ENCODE measurements around the gene ZSCAN31. TPM values are rescaled to one million over a fixed set of nuclear protein-coding genes. Genes with fewer than 3 reads are reported as not detected.

The ZSCAN31 gene
- total RNA-seq, 4 donors from 2014 or later = 9.0 to 28.3 (median 17.0) TPM

DNA sequence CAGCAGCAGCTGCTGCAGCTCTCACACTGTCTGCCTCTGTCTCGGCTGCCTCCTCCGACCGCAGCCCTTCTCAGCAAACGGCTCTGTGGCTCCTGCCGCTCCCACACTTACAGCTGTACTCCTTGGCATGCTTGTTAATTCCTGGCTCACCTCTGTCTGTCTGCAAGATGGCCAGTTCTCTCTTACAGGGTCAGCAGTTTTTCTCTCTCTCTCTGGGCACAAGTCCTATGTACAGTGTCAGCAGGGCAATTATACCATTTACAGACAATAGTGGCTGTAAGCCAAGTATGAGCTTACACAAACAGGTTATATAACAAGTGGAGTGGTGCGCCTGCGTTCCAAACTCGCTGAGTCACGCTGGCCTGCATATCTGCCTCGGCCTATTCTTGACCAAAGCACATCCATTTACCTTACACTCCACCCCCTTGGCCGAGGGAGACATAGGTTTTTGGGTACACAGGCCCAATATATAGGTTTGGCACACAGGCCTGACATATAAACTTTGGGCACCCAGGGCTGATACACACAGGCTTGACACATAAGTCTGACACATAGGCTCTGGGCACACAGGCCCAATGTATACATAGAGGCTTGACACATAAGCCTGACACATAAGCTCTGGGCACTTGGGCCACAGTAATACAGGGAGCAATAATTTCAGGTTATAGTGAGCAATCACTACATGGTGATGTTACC, 18.2 kb upstream of the ZSCAN31 start:
- WGBS, 2 donors (ENCODE audit: low coverage in 1 of 2) = 73 to 89% methylated on average over 5 to 11 of the region's 11 CpGs
- in situ Hi-C loops (cut with MboI; ENCODE audit: low pct_ligation_motif_present in 1 of 4, low pct_unique_long_range_greater_than_20kb in 1 of 4, low sequenced_read_pairs in 3 of 4) = loop anchor here (5.0 to 25.0 kb wide), 6 partner anchors 92 to 1167 kb away; partner anchors contain the start of genes ZKSCAN8 (in 2 of the 4), NKAPL (in 1 of the 4), OR2B2 (in 1 of the 4) and ZKSCAN4 (in 1 of the 4)
- intact Hi-C loops (cut with DNase I; ENCODE audit: low total_unique reads) = loop anchor here (10.0 kb wide), 1 partner anchor 219 kb away; no protein-coding TSS in a partner anchor
- Histone ChIP-seq H3K4me3 (no peak overlapping the region), H3K36me3 (no peaks in the 10 kb centered on the region), H3K27me3 (no peaks in the 10 kb centered on the region), H3K4me1 (peaks cover 22 to 36% (median 31%) of the 10 kb centered on the region in 4 donors), H3K27ac (peak overlapping the region; percentile 86 to 94 (median 90)), H3K9me3 (no peaks in the 10 kb centered on the region)
- TF ChIP-seq EP300 (IDR thresholded peaks at IDR 0.05; ENCODE audit: low read depth) (no peak), POLR2AphosphoS5 (IDR thresholded peaks at IDR 0.05) (peak in 1 of 3 donors; percentile 87), POLR2A (IDR thresholded peaks at IDR 0.05) (no peak)
- TF ChIP-seq, protein P1, sequence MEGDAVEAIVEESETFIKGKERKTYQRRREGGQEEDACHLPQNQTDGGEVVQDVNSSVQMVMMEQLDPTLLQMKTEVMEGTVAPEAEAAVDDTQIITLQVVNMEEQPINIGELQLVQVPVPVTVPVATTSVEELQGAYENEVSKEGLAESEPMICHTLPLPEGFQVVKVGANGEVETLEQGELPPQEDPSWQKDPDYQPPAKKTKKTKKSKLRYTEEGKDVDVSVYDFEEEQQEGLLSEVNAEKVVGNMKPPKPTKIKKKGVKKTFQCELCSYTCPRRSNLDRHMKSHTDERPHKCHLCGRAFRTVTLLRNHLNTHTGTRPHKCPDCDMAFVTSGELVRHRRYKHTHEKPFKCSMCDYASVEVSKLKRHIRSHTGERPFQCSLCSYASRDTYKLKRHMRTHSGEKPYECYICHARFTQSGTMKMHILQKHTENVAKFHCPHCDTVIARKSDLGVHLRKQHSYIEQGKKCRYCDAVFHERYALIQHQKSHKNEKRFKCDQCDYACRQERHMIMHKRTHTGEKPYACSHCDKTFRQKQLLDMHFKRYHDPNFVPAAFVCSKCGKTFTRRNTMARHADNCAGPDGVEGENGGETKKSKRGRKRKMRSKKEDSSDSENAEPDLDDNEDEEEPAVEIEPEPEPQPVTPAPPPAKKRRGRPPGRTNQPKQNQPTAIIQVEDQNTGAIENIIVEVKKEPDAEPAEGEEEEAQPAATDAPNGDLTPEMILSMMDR (IDR thresholded peaks at IDR 0.05) = no peak
- peak; percentile 82 for DNase-seq

DNA sequence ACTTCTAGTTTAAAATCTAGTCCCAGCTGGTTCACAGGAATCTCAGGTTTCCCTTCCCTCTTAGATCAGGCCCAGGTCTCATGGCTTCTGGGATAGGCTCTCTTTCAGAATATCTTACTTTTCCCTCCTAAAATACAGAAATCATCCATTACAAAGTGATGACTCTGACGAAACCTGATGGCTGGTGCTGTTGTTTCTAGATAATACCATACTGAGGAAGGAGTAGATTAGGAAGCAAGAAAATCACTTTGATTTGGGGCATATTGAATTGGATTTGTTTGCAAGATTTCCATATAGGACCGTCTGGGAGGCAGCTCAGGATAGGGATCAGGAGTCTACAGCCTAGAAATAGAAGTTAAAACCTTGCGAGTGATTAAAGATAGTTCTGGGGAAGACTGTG, 17.4 kb upstream of the ZSCAN31 start:
- Histone ChIP-seq H3K27me3 (no peaks in the 10 kb centered on the region), H3K9me3 (no peaks in the 10 kb centered on the region), H3K4me3 (no peak overlapping the region), H3K27ac (peak overlapping the region; percentile 86 to 94 (median 90)), H3K36me3 (no peaks in the 10 kb centered on the region), H3K4me1 (peaks cover 22 to 36% (median 31%) of the 10 kb centered on the region in 4 donors)
- WGBS, 2 donors (ENCODE audit: low coverage in 1 of 2) = 73 to 88% methylated on average over 3 of the region's 3 CpGs
- TF ChIP-seq, protein P1 (IDR thresholded peaks at IDR 0.05) = no peak
- no peak for TF ChIP-seq EP300 (IDR thresholded peaks at IDR 0.05; ENCODE audit: low read depth)
- no peak for TF ChIP-seq POLR2A (IDR thresholded peaks at IDR 0.05)
- no peak for TF ChIP-seq POLR2AphosphoS5 (IDR thresholded peaks at IDR 0.05)
- in situ Hi-C loops (cut with MboI; ENCODE audit: low pct_ligation_motif_present in 1 of 4, low pct_unique_long_range_greater_than_20kb in 1 of 4, low sequenced_read_pairs in 3 of 4) (loop anchor here (5.0 to 25.0 kb wide), 6 partner anchors 91 to 1166 kb away; partner anchors contain the start of genes ZKSCAN8 (in 2 of the 4), NKAPL (in 1 of the 4), OR2B2 (in 1 of the 4) and ZKSCAN4 (in 1 of the 4)), intact Hi-C loops (cut with DNase I; ENCODE audit: low total_unique reads) (loop anchor here (10.0 kb wide), 1 partner anchor 219 kb away; no protein-coding TSS in a partner anchor)
- DNase-seq = no peak

DNA sequence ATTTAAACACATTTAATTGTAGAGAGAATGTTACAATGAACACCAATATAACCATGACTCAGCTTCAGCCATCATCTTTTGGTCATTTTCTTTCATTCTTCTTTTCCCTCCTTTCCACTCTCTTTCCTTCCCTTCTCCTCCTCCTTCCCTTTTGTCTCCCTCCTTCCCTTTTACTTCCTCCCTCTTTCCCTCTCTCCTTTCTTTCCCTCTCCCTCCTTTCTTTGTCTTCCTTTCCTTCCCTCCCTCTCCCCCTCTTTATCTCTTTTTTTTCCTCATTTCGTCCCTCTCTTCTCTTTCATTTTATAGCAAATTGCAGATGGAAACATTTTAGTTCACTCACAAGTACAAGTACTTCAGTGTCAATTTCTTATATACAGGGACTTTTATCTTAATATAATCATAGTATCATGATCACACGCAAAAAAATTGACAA, 15.6 kb upstream of the ZSCAN31 start:
- 74 to 80% methylated on average over 2 of the region's 2 CpGs for WGBS, 2 donors (ENCODE audit: low coverage in 1 of 2)
- no peak for DNase-seq
- intact Hi-C loops (cut with DNase I; ENCODE audit: low total_unique reads) = loop anchor here (10.0 kb wide), 1 partner anchor 217 kb away; no protein-coding TSS in a partner anchor

GRCh38 chr6:28351087-28351486, 15.1 kb upstream of the ZSCAN31 start:
- Histone ChIP-seq H3K9me3 (no peaks in the 10 kb centered on the region), H3K27me3 (peaks cover 4% of the 10 kb centered on the region), H3K4me3 (peak overlapping the region in 1 of 4 donors; percentile 84), H3K27ac (peak overlapping the region; percentile 31 to 85 (median 84)), H3K36me3 (no peaks in the 10 kb centered on the region), H3K4me1 (peaks cover 17 to 32% (median 24%) of the 10 kb centered on the region in 4 donors)
- WGBS, 2 donors (ENCODE audit: low coverage in 1 of 2) = 51 to 73% methylated on average over 2 of the region's 2 CpGs
- no peak for DNase-seq
- intact Hi-C loops (cut with DNase I; ENCODE audit: low total_unique reads) (loop anchor here (10.0 kb wide), 1 partner anchor 216 kb away; no protein-coding TSS in a partner anchor), in situ Hi-C loops (cut with MboI; ENCODE audit: low pct_ligation_motif_present in 1 of 4, low pct_unique_long_range_greater_than_20kb in 1 of 4, low sequenced_read_pairs in 3 of 4) (loop anchor here (5.0 to 25.0 kb wide), 6 partner anchors 89 to 1164 kb away; partner anchors contain the start of genes ZKSCAN8 (in 2 of the 4), NKAPL (in 1 of the 4), OR2B2 (in 1 of the 4) and ZKSCAN4 (in 1 of the 4))
- TF ChIP-seq, protein P1 (IDR thresholded peaks at IDR 0.05) = no peak
- TF ChIP-seq POLR2A (IDR thresholded peaks at IDR 0.05) = no peak
- no peak for TF ChIP-seq EP300 (IDR thresholded peaks at IDR 0.05; ENCODE audit: low read depth)
- TF ChIP-seq POLR2AphosphoS5 (IDR thresholded peaks at IDR 0.05) = no peak

More for the DNA sequence above, 15.6 kb upstream of the ZSCAN31 start:
- Histone ChIP-seq H3K4me1 (peaks cover 21 to 36% (median 28%) of the 10 kb centered on the region in 4 donors), H3K36me3 (no peaks in the 10 kb centered on the region), H3K27ac (peak overlapping the region; percentile 31 to 85 (median 84)), H3K27me3 (peaks cover 4% of the 10 kb centered on the region), H3K4me3 (no peak overlapping the region), H3K9me3 (no peaks in the 10 kb centered on the region)
- no peak for TF ChIP-seq POLR2AphosphoS5 (IDR thresholded peaks at IDR 0.05)
- no peak for TF ChIP-seq POLR2A (IDR thresholded peaks at IDR 0.05)
- in situ Hi-C loops (cut with MboI; ENCODE audit: low pct_ligation_motif_present in 1 of 4, low pct_unique_long_range_greater_than_20kb in 1 of 4, low sequenced_read_pairs in 3 of 4) = loop anchor here (5.0 to 25.0 kb wide), 6 partner anchors 89 to 1164 kb away; partner anchors contain the start of genes ZKSCAN8 (in 2 of the 4), NKAPL (in 1 of the 4), OR2B2 (in 1 of the 4) and ZKSCAN4 (in 1 of the 4)
